Nephron progenitor cell (in vitro differentiated cells): ENCODE measurements around the gene RPUSD4.
A peak's percentile ranks its signal among the peaks of the same experiment; 100 is the strongest.

Experiments
- DNase-seq: peaks from one replicate; pipeline ENCODE4 v3.0.0; 2021
- H3K27ac Mint-ChIP-seq: 2 replicates; pipeline ENCODE4 v1.8.0; 2021; ENCODE audit warnings: mild to moderate bottlenecking, moderate library complexity, mixed read lengths
- H3K27me3 Mint-ChIP-seq: 2 replicates; pipeline ENCODE4 v1.8.0; 2021; ENCODE audit warnings: mild to moderate bottlenecking, low read depth, mixed read lengths; ENCODE audit not compliant: poor library complexity
- H3K36me3 Mint-ChIP-seq: 2 replicates; pipeline ENCODE4 v1.8.0; 2021; ENCODE audit warnings: low read depth, mixed read lengths
- H3K4me1 Mint-ChIP-seq: 2 replicates; pipeline ENCODE4 v1.8.0; 2021; ENCODE audit warnings: mixed read lengths
- H3K4me3 Mint-ChIP-seq: 2 replicates; pipeline ENCODE4 v1.8.0; 2021; ENCODE audit warnings: mild to moderate bottlenecking, moderate library complexity, mixed read lengths
- H3K9me3 Mint-ChIP-seq: 2 replicates; pipeline ENCODE4 v1.8.0; 2021; ENCODE audit warnings: mild to moderate bottlenecking, moderate library complexity, mixed read lengths
- CTCF ChIP-seq: fragments of 200-600 bp; sonication (generic); IDR thresholded peaks from 2 replicates; pipeline ENCODE4 v1.5.0; 2021; ENCODE audit warnings: antibody characterized with exemption

RPUSD4 gene

GRCh38 chr11:126156814-126157213, 54.6 kb downstream of the RPUSD4 start:
- Mint-ChIP-seq H3K4me3 (no peak overlapping the region), H3K27ac (no peak overlapping the region), H3K36me3 (peaks cover 6% of the 10 kb centered on the region), H3K4me1 (peaks cover 40% of the 10 kb centered on the region), H3K9me3 (peaks cover 17% of the 10 kb centered on the region), H3K27me3 (peaks cover 13% of the 10 kb centered on the region)
- TF ChIP-seq CTCF: no peak
- no peak for DNase-seq

GRCh38 chr11:126155402-126156187, 55.9 kb downstream of the RPUSD4 start:
- Mint-ChIP-seq H3K9me3 (peaks cover 25% of the 10 kb centered on the region), H3K27me3 (peaks cover 13% of the 10 kb centered on the region), H3K4me3 (peak overlapping the region; percentile 29), H3K4me1 (peaks cover 50% of the 10 kb centered on the region), H3K27ac (no peak overlapping the region), H3K36me3 (peaks cover 12% of the 10 kb centered on the region)
- TF ChIP-seq CTCF: no peak
- DNase-seq: no peak

- peaks cover 12% of the 10 kb centered on the region for H3K27me3 Mint-ChIP-seq
- no peak overlapping the region for H3K4me3 Mint-ChIP-seq
- peaks cover 59% of the 10 kb centered on the region for H3K4me1 Mint-ChIP-seq
- no peak overlapping the region for H3K27ac Mint-ChIP-seq
- TF ChIP-seq CTCF: no peak
- DNase-seq: no peak
- H3K9me3 Mint-ChIP-seq: peaks cover 25% of the 10 kb centered on the region
- peaks cover 12% of the 10 kb centered on the region for H3K36me3 Mint-ChIP-seq
Measured at GRCh38 chr11:126154691-126155090, 56.8 kb downstream of the RPUSD4 start.

- Mint-ChIP-seq H3K4me1 (peaks cover 66% of the 10 kb centered on the region), H3K4me3 (no peak overlapping the region), H3K27me3 (peaks cover 13% of the 10 kb centered on the region), H3K36me3 (peaks cover 12% of the 10 kb centered on the region), H3K9me3 (peaks cover 25% of the 10 kb centered on the region), H3K27ac (peak overlapping the region; percentile 33)
- no peak for TF ChIP-seq CTCF
- no peak for DNase-seq
Measured at GRCh38 chr11:126153972-126154371, 57.5 kb downstream of the RPUSD4 start.

- H3K9me3 Mint-ChIP-seq: peaks cover 25% of the 10 kb centered on the region
- H3K27ac Mint-ChIP-seq: no peak overlapping the region
- DNase-seq: no peak
- TF ChIP-seq CTCF: no peak
- peaks cover 15% of the 10 kb centered on the region for H3K27me3 Mint-ChIP-seq
- peaks cover 76% of the 10 kb centered on the region for H3K4me1 Mint-ChIP-seq
- peaks cover 12% of the 10 kb centered on the region for H3K36me3 Mint-ChIP-seq
- no peak overlapping the region for H3K4me3 Mint-ChIP-seq
Measured at GRCh38 chr11:126153006-126153405, 58.4 kb downstream of the RPUSD4 start.

- H3K9me3 Mint-ChIP-seq: peaks cover 25% of the 10 kb centered on the region
- peaks cover 15% of the 10 kb centered on the region for H3K27me3 Mint-ChIP-seq
- H3K36me3 Mint-ChIP-seq: peaks cover 12% of the 10 kb centered on the region
- H3K27ac Mint-ChIP-seq: no peak overlapping the region
- H3K4me3 Mint-ChIP-seq: no peak overlapping the region
- TF ChIP-seq CTCF: no peak
- DNase-seq: no peak
- peaks cover 80% of the 10 kb centered on the region for H3K4me1 Mint-ChIP-seq
Measured at GRCh38 chr11:126152586-126152985, 58.9 kb downstream of the RPUSD4 start.
